ENCODE measurements around the gene APOBEC4.
"Not testable (repeated sequence)": the region's sequence is repeated elsewhere in the genome, so short reads cannot be mapped to it uniquely, and the experiment has no call there.

The APOBEC4 gene

DNA sequence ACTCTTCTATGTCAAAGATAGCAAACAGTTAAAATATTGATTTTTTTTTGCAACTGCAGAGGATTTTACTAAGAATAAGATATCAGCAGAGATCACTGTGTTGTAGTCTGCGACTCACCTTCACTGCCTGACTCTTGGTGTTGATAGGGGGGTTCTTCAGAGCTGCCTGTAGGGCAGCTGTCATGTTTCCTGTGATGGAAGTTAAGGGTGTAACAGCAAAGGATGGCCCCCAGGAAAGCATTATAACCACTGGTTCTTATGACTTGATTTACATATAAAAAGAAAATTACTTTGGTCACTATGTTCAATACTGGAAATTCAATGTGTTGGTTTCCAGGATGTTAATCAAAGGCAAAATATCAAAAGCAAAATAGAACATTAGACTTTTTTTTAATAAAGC is 20.2 kb downstream of the APOBEC4 start:
- no peak for DNase-seq

DNA sequence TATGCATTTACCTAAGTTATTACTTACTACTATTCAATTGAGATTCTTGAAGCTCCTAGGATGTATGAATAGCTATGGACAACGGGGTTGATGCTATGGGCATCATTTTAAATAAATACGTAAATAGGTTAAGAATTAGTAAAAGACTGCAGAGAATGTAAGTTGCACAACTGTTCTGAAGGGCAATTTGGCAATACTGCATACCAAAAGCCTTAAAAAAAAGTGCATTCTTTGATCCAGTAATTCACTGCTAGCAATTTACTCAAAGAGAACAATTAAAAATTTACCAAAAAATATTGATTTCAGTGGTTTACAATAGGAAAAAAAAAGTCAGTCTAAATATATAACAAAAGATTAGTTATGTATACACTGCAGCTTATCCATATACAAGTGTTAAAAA is 21.0 kb downstream of the APOBEC4 start:
- no peak for DNase-seq

DNA sequence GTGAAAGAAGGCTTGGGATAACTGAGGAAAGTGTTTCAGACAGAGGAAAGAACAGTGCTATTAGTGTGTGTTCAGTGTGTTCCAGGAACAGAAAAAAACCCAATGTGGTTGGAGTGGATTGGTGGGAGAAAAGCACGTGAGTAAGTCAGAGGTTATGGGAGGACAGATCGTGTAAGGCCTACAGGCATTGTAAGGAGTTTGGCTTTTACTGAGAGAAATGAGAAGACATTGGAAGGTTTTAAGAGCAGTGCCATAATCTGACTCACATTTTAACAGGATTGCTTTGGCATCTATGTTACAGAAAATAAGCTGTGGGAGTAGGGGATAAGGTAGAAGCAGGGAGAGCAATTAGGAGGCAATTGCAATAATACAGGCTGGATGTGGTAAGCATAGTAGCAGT is 22.4 kb downstream of the APOBEC4 start:
- DNase-seq: no peak

DNA sequence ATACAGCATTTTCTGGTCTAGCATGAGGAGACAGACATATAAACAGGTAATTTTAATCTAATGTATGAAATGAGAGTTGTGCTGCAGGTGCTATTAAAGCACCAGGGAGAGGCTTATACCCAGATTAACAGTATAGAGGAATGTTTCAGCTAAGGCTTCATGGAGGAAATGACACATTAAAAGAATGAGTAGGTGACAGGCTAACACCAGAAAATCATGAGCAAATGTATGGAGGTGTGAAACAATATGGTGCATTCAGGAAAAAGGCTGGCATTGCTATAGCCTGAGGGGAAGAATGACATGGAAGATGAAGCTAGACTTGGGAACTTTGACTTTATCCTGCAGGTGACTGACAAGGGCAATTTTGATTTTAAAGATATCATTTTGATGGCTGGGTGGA is 24.6 kb downstream of the APOBEC4 start:
- DNase-seq: no peak

DNA sequence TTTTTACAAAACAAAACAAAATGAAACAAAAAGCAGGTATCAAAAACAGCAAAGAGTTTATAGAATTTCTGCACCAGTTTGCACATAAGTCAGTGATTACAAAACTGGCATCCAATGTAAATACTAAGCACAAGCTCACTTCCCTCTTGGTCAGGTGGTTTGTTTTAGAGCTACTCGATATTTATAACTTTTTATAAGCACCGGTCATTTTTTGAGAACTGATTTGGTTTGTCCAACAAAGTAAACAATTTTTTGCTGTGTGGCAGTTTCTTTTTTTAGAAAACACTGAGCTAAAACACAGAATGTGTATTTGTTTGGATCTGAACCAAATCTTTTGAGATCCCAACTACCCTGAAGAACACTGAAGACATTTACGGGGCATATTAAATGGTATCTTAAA is 26.9 kb downstream of the APOBEC4 start:
- DNase-seq: not testable (repeated sequence)

DNA sequence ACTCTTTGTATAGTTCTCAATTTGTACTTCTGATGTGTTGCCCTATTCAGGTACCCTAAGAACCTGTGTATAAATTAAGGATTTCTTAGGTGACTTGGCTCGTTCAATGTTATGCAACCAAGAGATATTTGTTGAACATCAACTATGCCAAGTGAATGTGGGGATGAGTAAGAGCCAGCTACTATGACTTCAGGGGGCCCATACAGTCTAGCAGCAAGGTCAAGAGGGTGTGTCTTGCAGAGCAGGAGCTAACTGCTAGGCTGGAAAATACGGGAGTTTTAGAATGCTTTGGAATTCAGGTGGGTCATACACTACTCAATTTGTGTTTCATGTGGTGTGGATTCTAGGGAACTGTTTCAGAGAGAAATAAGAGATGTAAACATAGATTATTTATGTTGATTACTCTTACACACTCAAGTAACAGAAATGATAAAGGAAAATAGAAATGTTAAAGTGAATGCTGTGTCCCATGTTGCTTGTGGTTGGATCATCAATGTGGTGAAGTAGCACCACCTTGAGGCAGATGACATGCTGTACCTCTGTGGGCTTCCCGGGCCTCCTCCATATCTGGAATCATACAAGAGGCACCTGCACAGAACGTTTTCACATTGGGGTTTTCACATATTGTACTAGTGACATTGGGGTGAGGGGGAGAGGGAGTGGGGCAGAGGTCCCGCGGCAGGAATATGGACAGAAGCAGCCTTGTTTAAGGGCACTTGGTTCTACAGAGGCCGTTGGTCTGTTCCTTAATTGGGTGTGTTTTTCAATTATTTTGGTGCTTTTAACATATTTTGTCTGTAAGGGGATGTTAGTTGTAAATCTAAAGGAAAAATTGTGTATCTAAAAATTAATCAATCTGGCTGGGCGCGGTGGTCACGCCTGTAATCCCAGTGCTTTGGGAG is 30.0 kb downstream of the APOBEC4 start:
- DNase-seq: peak; percentile 32

DNA sequence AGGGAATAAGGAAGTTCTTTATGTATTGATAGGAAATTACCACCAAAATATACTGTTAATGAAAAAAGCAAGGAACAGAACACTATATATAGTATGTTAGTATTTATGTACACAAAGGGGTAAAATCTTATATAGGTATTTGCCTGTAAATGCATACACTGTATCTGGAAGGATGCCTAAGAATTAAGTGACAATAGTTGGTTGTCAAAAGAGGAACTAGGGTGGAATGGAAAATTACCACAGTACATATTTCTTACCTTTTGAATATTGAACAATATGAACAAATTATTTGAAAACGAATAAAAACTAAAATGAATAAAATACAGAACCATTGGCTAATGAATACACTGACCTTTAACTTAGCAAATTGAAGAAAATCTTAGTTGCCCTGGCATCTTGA is 31.1 kb downstream of the APOBEC4 start:
- DNase-seq: no peak

DNA sequence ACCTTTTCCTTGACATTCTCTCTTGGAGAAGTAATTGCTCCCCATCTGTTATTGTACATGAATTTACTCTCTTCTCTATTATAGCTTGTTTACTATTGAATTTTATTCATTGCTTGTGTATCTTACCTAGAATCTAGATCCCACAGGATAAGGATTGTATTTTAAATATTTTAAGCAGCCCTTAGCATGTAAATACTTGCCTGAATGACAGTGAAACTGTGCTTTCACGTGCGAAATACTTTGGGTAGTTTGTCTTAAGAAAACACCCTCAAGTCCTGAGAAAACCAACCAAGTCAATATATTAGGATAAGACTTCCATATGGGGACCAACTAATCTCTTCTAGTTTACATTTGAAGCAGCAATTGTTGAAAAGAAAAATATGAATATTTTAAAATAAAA is 32.8 kb downstream of the APOBEC4 start:
- DNase-seq: no peak

DNA sequence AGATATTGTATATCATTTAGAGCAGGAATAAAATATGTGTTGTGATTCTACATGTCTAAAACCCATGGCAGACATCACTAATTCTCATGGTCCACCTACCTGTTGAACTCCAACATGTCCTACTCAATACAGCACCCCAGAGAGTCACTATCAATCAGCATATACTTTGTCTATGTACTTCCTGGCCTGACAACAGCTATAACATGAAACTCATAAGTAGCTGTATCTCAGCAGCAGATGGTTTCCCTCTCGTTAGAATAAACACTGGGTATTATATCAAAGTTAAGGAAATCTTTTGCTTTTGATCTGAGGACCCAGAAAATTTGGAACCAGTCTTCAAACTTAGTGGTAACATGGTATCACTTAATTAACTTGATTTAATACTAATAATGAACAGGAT is 33.3 kb downstream of the APOBEC4 start:
- no peak for DNase-seq

DNA sequence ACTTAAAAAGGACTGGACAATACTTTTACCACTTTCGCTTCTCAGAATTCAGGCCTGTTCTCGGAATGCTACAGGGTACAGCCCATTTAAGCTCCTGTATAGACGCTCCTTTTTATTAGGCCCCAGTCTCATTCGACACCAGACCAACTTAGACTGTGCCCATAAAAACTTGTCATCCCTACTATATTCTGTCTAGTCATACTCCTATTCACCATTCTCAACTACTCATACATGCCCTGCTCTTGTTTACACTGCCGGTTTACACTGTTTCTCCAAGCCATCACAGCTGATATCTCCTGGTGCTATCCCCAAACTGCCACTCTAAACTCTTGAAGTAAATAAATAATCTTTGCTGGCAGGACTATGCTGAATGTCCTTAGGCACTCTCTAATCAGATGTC is 34.9 kb downstream of the APOBEC4 start:
- DNase-seq: not testable (repeated sequence)

DNA sequence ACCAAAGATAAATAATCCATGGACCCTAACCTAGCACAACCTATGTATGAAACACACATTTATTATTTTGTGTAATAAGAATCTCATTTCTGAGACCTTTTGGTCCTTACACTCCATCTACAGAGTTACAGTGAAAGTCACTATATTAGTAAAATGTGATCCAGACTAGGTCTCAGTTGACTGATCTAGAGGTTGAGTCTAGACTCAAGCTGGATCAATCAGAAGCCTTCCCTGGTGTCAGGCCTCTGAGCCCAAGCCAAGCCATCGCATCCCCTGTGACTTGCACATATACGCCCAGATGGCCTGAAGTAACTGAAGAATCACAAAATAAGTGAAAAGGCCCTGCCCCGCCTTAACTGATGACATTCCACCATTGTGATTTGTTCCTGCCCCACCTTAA is 40.1 kb downstream of the APOBEC4 start:
- DNase-seq: not testable (repeated sequence)

DNA sequence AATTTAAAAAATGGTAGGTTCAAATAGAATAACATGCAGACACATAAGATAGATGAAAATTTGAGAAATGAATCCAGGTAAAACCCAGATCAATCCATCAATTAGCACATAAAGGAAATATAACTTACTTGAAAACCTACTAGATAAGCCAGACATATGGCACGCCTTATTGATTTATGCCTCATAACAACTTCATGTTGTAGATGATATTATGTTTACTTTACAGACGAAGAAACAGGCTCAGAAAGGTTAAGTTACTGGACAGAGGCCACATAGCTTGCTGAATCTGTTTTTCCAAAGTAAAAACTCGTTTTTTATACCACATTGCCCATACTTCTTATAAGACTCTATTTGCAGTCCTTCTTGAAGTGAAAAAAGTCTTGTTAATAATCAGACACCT is 40.7 kb downstream of the APOBEC4 start:
- DNase-seq: no peak

DNA sequence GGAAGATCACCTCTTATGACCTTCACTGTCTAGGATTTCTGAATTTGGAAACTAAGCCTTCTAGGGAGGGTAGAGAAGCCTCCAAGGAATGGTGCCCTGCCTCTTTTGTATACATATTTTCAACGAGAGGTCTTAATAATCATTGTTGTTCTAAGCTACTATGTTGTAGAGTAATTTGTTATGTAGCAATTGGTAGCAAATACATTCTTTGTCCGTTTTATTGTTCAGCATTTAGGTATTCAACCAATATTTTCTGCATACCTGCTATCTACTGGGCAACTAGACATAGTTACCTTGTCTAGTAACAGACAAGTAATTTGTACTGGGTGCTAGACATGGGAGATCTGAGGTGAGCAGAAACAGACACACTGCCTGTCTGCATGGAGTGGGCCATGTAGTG is 42.1 kb downstream of the APOBEC4 start:
- DNase-seq: no peak

DNA sequence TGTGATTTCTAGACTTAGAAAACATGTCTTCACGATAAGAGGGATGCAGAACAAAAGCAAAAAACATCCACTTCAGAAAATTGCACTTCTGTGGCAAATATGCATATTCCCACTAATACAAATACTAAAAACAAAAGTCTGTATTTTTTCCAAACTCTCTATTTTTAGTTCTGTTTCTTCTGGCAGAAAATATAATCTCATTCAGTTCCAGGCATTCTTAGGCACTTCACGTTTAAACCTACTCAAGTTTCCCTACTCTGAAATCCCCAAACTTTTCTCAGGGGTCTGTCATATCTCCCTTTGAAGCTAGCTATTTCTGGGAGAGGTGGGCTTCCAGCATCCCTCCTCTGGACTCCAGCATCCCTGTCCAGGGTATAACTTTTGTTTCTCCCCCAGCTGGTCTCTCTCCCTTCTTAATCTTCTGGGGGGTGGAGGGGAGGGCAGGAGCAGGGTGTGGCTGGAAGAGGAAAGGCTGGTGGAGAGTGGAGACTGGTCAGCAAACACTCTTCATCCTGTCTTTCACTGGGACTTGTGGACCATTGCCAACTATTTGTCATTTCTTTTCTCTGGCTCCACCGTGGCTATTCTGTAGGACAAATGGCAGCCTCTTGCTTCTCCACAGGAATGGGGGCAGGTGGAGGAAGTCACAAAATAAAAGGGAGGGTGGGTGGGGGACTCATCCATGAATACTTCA is 43.2 kb downstream of the APOBEC4 start:
- no peak for DNase-seq

DNA sequence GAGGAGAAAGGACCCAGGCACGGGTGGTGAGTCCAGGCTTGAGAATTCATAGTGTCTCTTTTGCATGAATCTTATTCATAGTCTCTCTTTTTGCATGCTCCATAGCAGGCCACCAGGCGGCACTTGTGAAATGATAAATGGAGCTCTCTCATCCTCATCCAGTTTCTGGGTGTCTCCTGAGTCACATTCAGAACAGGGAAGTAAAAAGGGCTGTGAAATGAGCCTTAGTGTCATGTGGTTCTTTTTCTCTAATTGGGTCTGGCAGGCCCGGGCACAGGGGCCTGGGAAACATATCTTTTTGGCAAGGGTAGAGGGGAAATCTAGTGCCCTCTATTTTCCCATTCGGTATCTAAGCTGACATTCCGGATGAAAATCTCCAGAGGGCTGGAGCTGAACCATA is 43.8 kb downstream of the APOBEC4 start:
- no peak for DNase-seq

DNA sequence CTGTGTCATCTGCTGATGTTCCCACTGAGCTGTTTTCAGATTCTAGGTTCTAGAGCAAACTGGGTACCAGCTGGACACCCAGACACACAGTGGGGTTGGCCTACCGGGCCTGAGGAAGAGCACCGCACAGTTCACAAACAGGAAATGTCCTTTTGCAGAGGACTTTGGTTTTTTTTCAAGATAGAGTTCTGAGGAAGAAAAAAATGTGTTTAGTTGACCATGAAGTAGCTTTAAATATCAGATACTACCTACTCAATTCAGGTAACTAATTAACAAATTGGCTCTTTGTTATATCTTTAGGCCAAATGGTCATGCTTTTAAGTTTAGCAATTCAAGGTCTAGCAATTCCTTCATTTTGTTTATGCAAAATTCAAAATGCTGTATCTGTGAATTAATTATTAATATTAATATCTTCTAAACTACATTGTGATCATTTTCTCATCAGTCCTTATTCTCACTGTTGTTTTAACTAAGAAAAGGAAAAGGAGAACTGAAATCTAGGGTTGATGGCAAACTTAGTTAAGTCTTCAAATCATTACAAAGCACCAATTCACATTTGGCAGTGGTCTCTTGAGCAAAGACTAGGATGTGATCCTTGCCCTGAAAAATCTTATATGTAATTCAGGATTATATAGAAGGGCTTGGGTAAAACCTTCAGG is 45.7 kb downstream of the APOBEC4 start:
- DNase-seq: no peak

DNA sequence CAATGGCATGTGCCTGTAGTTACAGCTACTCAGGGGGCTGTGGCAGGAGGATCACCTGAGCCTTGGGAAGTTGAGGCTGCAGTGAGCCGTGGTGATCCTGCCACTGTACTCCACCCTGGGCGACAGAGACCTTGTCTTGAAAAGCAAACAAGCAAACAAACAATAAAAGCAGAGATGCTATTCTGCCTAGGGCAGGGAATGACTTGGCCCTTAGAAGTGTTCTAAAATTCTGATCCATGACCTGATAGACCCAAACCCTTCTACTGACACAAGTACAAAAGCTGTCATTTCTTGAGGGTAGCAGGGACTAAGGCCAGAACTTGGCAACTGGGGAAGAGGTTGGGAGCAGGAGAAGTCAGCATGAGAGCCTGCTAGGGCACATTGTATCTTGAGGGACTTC is 47.2 kb downstream of the APOBEC4 start:
- no peak for DNase-seq

DNA sequence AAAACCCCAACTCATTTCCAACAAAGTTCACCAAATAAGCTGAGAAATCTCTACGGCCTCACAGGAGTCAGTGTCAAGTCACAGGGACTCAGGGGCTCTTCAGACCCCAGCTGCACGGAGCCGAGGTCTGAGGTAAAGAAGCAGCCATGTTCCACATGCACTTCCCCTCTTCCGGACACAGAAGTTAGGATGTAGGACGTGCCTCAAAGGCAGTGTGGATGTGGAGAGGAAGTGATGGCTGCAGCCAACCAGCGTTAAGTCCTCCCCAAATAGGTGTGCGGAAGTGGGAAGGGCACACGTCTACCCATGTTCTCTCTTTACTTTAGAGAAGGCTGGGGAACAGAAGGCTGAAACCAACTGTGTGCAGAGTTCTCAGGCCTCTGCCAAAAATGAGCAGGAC is 48.3 kb downstream of the APOBEC4 start:
- no peak for DNase-seq

DNA sequence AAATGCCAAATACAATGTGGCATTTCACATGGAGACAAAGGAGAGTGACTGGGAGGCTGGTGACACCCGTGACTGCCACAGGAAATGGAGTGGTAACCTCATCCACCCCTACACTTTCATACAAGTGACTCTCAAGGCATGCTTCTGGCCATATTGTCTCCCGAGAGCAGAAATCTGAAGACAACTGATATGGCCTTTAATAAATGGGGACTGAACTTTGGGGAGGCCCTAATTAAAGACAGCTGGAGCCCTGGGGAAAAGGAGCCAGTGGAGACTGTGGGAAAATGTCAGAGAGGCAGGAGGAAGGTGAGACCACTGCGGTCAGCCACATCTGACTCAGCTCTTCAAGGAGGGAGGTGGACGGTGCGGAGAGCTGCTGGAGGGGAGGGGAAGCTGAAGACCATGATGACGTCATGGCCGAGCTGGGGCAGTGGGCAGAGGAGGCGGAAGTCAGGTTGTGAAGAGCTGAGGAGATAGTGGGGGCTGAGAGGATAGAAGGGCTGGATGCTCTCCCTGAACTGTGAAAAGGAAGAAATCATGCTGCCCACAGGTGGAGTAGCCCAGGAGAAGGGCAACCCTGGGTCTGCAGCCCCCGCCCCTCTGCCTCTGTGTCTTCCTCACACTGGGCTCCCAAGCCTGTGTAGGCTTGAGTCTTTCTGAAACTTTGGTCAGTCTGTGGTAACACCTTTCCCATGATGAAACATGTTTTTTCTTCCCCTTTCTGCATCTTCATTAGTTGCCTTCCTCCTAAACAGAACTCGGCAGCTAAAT is 48.9 kb downstream of the APOBEC4 start:
- DNase-seq: no peak

DNA sequence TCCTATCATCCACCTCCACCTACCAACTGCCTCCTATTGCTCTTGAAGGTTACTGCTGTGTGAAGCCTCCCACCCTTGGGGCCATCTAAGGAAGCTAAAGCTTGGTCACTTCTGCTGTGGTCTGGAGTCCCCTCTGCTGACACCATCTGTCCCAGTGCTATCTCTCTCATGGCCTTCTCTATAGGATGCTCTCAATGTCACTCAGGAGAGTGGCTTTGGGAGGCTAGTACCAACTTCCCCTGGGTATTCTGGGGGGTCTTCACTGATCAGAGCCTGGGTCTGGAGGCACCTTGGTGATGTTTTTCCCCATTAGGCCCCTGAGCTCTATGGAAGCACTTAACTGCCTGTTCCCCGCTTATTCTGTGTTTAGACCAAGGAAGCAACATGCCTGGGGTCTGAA is 50.6 kb downstream of the APOBEC4 start:
- DNase-seq: no peak

DNA sequence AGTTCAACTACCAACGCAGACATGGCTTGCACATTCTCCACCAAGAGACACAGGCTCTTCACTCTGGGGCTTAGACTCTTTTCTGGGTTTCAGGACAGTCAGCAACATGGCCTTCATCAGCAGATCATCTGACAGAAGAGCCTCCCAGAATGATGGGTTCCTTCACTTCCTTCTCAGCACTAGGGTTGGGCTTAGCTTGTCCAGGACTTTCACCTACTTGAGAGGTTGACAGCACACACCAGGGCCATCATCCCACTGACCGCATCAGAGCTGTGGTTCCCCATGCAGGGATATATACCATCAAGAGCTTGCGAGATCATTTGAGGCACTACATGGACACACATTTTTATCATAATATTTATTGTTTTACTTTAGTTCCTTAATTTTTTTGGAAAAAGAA is 52.5 kb downstream of the APOBEC4 start:
- no peak for DNase-seq

DNA sequence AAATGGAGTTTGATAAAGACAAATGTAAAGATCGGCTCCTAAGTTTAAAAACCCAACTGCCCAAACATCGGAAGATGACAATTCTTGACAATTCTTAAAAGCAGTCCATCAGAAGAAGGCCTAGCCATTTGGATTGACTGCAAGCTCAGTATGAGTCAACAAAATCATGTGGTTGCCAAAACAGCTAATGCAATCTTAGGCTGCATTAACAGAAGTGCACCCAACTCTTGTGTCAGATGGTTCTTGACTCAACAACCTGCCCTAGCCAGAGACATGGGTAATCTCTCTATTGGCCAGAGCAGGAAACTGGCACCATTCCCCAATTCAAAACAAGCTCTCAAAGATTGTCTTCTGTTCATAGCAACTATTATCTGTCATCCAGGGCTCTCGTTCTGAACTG is 53.0 kb downstream of the APOBEC4 start:
- DNase-seq: no peak

DNA sequence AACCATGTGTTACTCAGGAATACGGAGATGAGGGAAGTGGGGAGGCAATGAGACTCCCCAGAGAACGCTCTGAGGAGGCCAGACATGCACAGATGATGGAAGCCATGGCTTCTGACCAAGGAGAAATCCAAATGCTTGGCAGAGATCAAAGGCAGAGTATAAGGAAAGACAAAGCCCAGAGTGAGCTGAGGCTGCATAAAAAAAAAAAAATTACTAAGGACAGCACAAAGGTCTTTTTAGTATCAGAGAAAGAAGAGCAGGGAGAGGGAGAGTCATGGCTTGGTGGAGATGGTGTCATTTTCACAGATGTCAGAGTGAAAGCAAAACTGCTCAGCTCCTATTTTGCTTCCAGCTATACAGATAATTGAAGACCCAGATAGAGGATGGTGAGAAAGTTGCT is 54.7 kb downstream of the APOBEC4 start:
- DNase-seq: no peak

Measured in NCI-H748 treated with DMSO at 0.1 percent for 48 hours (cell line).